Suppressor macrophage treated with lipopolysaccharide for 4 hours (primary cell): ENCODE measurements around the gene NDRG2.
"Not testable (repeated sequence)": the region's sequence is repeated elsewhere in the genome, so short reads cannot be mapped to it uniquely, and the experiment has no call there.

Source experiments
- DNase-seq: peaks from one replicate; pipeline ENCODE4 v3.0.0-alpha.2; 2020

NDRG2 gene

DNA sequence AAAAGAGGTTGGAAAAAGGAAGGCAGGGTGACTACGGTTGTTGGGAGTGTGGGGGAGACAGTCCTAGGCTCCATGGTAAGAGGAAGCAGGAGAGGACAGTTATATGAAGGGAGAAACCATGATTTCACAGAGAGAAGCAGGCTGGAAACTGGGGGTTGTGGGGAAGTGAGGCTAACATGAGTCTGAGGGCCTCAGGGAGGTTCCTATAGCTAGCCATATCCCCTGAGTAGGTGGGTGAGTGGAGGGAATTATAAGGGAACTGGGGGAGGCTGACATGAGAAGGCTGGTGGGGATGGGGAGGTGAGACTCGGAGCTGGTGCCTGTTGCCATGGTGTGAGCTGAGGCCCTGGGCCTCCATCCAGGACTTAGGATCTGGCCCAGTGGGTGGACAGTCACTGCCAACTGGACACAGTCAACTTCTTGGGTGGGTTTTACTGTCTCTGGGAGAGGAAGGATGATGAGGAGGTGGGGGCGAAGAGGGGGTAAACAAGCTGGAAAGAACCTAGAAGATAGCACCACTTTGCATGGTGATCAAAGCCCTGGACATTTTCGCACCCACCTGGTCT is 8.4 kb upstream of the NDRG2 start:
- DNase-seq, result no peak

DNA sequence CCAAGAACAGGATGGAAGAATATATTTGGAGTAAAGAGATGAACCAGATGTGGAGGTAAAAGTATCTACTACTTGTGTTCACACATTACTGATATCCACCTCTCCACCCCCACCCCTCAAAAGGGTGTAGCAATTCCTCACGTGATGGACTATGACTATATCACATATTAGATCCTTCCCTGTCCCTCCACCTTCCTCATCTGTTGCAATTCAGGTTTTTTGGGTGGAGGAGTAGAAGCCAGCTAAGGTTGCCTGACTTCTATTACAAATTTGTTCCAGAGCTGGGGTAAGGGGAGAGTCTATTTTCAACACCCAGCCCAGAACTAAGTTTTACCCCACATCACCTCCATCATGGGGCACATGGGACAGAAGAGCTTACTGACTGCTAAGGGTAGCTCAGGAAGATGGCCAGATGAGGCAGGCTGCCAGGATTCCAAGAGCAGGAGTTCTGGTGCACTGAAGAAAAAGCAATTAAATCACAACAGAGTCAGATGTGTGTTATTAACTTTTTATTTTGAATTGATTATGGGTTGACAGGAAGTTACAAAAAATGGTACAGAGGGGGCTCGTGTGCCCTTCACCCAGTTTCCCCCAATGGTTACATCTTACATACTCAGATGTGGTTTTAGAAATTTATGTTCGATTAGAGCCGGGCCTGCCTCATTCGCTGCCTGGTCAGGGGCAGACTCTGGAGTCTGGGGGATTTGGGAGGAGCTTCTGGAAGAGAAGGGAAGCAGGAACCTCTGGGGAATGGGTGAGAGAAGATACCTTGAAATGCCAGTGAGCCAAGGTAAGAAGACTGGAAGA is 7.7 kb upstream of the NDRG2 start:
- no peak for DNase-seq

DNA sequence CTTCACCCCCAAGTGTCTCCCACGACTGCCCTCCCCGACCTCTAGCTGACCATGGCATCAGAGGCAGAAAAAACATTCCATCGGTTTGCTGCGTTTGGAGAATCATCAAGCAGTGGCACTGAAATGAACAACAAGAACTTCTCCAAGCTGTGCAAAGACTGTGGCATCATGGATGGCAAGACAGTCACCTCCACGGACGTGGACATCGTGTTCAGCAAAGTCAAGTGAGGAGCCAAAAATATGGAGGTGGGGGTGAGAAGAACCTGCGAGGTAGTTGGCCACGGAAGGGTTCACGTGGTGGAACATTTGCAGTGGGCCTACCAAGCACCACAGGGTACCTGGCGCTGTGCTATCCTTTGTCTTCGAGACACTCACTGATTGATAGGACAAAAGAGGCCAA is 5.7 kb upstream of the NDRG2 start:
- DNase-seq, result no peak

DNA sequence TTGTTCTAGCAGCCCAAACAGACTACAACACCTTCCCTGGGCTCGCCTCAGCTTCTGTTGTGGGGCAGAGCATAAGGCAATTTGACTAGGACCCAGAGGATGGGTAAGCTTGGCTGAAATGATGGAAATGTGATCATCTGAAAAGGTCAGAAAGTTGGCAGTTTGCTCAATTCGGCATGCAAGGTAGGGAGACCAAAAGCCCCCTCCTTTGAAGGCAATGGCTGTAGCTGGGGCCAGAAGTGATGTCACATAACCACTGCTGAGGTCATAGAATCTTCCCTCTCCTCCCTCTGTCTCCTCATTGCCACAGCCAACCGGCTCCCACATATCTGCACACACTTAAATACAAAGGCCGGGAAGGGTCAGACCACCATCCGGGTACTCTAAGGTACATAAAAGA is 5.1 kb upstream of the NDRG2 start, which contains the start of gene TPPP2:
Gene TPPP2 (plus strand): TSS at position 301 of the 400 bp plus-strand sequence. CDS start 365 bp downstream, outside the sequence.
- DNase-seq, result no peak

DNA sequence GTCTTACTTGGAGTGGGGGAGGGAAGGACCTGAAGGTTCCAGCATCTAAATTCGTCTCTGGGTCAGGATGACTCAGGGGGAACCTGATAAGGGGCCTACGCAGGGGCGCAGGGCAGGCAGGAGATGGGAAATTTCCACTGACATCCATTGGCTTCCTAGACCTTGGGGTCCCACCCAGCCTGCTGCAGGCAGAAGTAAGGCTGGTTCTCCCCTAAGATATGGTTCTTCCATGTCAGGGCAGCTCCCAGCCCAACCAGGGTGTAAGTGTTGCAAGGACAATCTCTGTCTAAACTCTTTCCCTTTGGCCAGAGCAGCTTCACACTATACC is 2.1 kb upstream of the NDRG2 start:
- DNase-seq, result no peak

DNA sequence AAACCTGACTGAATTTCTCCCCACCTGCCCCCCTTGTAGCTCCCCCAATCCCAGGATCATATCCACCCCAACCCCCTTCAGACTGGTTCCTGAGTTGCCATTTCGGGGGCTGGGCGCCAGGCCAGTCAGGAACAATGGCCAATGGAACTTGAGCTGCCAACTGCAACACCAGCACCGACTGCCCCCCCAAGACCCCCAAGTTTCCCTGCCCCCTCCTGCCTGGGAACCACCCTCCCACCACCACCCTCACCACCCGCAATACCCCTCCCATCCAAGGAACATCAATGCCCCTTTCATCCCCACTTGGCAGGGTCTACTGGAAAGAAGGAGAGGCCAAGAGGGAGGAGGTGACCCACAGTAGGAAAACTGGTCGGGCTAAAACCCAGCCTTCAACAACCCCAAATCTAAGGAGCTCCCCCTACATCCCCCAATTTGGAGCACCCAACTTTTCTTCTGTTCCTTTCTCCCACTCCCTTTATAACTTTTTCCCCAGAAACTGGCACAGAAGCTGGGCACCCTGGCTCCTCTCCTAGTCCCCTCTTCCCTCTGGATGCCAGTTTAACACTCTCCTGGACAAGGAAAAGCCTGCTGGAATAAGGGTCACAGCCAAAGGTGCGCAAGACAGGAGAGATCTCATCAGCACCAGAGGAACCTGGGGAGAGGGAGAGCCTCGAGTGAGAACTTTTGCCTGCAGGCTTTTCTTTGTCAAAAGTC is 1.6 kb upstream of the NDRG2 start:
- no peak for DNase-seq

DNA sequence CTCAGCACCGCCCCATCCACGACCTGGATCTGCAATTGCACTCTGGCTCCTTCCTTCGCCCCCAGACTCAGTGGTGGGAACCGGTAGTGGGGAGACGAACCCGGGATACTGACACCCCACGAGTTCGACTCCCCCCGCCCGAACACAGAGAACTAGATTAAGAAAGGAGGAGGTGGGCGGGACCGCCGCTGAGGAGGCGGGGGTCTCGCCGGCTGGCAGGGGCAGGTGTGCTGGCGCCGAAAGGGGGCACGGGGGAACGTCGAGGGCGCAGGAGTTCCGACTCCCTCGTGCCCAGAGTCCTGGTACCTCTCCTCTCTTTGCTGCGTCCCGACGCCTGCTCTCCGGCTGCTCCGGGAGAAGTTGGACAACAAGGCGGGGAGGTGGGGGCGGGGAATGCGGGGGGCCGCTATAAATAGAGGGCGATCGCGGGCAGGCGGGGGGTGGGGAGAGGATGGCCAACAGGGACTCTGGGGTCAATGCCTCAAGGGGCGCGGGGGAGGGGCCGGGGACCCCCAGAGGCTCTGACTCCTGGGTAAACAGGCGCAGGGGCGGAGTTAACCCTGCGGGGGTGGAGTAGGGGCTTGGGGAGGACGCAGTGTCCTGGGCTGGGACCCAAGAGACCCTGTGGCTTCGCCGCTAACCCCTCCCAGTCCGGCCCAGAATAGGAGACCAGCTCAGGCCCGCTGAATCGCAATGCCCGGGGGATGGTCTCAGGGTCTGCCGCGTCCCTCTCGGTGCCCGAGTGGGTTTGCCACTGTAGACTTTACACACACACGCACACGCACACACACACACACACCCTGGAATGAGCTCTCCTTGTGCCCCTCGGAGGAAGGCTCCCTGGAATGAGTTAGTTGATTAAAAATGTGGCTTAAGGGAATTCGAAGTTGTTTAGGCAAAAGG is 761 bp upstream of the NDRG2 start:
- no peak for DNase-seq

DNA sequence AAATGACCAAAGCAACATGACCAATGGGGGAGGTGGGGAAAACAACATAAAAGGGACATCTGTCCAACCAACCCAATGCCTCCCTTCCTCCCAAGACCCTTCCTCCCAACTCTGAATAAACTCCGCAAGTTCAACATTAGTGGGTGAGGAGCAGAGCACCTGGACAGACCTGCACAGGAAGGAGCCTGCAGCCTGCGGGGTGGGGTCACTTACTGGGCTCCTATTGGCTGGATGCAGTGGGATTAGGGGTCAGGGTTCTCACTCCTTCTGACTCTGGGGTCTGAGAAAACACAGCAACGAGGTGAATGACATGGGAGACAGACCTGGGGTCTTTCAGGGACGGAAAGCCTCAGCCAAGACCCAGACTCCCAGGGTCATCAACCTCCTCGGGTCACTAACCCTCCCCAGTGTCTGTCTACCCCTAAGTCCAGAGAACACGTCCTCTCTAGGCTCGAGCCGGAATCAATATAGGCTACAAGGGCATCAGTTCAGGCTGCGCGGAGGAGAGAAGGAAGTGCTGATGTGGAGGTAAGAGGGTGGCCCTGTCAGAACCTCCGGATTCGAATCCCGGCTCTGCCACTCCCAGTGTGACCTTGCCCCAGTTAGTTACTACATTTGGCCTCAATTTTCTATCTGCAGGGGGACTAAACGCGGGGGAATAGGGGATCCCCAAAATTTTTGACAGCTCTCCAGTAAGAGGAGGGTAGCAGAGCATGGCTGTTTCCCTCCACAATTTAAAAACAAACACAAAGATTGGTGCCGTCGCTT is 860 bp downstream of the NDRG2 start:
- DNase-seq, result no peak

DNA sequence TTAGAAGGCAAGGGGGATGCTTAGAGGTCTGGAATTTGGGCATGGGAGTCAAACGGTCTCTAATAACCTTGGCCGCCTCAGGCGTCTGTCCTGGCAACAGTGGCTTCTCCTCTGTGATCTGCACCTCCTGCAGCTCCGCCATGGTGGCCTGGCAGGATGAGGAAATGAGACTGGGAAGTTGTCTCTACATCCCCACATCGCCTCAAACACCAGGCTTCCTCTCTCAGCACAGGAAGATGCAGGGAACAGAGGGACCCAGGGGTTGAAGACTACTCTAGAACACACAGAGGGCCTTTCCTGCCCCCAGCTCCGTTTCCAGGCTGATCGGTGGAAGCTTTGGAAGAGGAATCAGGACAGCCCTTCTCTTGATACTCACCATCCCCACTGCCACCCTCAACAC is 1.7 kb downstream of the NDRG2 start:
- peak; percentile 42 for DNase-seq

DNA sequence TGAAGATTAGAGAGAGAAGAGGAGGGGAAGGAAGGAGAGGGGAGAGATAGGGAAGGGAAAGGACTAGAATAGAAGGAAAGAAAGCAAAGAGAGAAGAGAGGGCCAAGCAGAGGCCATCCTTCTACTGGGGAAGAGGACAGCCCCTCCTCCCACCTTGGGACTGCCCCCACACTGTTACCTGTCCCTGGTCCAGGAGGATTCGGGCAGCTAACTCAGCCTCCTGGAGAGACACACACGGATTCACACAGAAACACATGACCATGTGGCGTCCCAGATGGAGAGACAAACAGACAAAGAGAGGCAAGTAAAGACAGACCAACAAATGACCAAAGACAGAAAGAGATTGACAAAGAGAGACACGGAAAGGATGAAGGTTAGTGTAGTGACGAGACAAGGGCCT is 2.2 kb downstream of the NDRG2 start:
- no peak for DNase-seq

DNA sequence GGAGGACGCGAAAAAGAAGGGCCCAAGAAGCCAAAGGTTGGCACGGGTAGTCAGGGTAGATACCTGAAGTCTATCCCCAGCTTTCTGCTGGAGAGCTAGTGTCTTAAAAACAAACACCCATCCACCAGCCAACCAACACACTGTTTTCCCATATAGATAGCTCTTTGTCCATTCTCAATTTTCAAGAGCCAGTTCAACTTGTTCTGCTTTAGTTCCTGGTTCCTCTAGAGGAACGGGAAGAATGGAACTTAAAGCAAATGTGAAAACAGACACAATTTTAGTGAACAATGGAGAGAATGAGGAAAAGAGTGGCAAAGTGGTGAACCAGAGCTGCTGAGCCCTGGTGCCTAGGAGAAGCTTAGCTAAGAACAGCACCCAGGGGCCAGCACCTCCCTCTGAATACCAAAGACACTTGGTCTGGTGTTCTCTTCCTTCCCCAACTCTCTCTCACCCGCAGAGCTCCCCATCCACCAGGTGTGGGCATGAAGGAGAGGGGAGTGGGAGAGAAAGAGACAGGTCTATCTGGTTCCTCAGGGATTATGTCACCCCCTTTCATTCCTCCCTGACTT is 3.8 kb downstream of the NDRG2 start:
- DNase-seq, result no peak

DNA sequence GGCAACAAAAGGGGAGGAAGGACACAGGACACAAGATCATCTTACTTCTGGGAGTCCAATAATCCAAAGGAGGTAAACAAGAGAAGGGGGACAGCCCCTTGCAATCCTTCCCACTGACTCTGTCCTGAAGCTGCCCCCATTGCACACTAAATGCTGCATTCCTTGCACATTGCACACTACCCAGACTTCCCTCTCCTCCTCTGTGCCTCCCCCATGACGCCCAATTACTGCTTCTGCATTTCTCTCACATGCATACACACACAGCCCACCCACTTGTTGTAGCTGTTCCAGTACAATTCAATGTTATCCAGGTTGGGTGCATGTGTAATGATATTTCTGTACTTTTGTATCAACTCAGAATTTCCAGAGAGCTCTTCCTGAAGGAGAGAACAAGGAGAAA is 5.5 kb downstream of the NDRG2 start:
- DNase-seq, result peak; percentile 41

DNA sequence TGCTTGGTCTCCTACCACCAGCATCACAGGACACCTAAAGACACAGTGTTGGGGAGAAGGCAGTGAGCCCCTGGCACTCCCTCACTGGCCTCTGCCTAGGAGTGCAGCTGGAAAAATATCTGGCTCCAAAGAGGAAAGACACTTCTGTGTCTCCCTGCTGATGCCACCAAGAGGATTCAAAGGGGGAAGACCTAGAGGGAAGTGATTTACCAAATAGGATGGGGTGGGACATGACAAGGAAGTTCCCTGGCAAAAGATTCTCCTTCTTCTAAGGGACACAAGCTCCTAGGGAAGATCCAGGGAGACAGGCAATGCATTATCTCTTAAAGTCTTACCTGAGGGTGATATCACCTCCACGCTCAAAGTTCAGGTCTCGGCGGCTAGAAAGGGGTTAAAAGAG is 6.1 kb downstream of the NDRG2 start:
- no peak for DNase-seq

DNA sequence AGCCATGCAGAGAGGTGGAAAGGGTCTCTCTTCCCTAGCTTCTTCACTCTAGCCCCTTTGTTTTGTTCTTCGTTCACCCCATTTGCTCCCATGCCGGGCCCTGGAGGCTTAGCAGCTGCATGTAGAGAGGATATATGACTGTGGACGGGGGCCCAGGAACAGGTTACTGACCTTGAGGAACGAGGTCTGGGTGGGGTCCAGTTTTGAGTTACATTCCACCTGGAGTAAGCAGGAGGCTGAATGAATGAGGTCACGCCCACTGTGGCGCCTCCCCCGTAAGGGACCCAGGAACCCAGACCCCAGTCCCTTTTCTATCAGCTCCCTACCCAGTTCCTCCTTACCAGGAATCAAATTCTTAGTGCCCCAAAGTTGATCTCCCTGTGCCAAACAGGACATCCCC is 6.6 kb downstream of the NDRG2 start:
- DNase-seq, result no peak

DNA sequence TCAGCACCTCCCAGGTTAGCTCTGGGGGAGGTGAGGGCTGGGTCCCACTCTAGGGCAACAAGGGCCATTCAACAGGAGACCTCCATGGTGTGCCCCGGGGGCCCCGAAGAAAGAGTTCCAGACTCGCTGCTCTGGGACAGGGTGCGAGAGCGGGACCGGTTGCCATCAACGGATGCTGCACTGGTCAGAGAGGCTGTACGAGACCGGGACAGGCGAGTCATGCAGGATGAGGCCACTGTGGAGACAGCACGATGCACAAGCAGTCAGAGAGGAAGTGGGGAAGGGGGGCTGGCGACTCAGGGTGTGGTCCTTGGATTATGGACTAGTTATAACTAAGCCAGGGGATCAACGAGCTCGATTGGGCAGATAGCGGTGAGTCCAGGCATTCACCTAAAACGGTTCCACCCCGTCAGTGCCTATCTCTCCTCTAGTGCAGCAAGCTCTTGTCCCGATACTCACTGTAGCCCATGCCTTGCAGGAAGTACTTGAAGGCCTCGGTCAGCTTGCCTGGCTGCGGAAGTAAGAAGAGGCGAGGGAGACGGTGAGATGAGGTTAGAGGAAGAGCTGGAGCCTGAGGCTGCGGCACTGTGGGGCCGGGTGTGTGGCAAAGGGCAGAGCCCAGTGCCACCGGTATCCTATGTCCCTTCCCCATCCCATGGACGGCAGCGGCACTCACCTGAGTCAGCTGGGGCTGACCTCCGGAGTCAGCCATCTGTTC is 7.2 kb downstream of the NDRG2 start:
- DNase-seq, result no peak

DNA sequence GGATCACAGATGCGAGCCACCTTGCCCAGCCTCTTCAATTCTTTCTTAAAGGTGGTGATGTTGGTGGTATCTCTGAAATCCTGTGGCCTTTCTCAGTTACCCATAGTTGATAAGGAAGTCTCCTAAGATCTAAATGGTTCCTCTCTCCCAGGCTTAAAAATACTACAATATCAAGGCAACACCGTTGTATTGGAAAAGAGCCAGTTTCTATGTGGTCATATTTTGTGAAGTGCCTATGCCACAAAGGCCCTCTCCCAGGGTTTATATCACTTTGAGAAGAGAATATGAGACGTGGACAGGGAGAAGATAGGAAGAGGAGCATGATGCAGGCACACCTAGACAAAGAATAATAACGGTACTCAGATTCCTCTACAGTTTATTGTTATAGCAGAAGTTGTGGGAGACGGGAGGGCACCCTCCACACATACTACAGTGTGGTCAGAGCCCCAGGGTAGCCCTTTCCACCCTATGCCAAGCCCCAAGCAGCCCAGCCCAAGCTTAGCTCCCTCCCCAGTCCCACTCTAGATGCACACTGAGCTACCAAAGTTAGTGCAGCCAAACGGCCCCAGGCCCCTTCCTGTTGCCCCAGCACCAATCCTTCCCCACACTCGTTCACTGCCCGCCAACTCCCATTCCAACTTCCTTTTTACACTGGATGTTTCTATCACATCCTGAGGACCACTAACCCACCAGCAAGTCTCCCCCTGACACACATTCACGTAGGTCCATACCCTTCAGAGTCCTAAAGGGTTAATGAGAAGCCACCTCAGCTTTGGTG is 8.3 kb downstream of the NDRG2 start:
- DNase-seq, result no peak

DNA sequence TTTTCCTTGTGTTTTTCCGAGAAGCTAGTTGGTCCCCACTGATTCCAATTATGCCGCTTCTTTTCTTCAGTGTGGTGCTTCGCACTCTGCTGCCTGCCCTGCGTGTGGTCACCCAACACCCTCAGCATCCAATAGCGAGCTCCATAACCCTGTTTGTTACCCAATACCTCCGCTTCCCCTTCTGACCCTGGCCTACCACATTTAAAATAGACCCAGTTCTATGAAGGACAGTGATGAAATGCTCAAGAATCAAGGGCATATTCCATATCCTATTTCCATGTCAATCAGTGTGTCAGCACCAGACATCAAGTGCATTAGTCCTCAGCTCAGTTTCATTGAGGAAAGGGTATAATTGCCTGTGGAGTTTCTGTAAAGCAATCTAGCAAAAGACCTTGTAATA is 9.5 kb downstream of the NDRG2 start:
- no peak for DNase-seq

DNA sequence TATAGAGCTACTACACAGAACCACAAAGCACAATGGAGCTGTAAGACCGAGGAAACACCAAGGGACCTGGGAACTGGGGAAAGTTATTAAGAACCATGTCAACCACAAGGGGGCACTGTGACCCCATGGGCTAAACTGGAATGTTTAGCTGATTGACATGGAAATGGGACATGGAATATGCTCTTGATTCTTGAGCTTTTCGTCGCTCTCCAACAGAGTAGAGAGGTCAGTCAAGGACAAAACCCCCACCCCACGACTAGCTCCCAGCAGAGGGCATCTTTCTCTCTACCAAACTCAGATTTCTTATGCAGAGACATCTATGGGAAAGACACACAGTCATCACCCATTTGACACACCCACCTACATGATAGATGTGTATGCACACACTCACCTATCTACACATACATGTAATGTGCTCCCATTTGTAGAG is 10.1 kb downstream of the NDRG2 start:
- DNase-seq, result peak; percentile 90

DNA sequence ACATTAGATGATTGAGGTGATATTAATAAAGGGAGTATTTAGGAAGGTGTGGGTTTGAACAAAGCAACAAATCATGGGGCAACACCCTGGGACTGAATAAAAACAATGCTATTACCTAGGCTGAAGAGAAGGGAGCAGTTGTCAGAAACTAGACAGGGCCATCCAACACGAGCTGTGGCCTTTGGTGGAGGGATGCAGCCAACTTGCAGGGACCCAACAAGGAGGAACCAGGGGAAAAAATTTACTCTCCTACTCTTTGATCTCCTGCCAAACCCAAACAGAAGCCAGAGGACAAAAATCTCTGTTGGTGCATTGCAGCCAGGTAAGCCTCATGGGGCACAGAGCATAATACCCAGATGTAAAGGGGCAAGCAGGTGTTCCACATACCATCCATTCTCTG is 13.7 kb downstream of the NDRG2 start:
- DNase-seq, result no peak

DNA sequence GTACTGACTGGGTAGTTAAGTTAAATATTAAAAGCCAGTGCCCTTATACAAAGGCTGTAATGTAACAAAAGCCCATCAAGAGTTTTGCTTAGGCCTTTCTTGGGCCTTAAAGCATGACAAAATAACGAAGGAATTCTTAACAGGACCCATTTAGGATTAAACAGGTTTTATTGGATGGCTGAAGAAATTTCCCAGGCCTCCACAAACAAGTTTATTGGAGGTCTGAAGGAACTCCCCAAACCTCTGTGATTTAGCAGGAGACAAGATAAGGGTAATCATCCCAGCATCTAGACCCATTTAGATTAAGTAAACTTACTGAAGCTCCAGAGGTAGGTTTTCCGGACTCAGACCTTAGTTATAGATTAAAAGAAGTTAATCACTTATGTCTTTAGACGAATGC is 15.1 kb downstream of the NDRG2 start:
- DNase-seq, result not testable (repeated sequence)
